Measurements from ENCODE around the gene ATG4B. TPM values are rescaled to one million over a fixed set of nuclear protein-coding genes. Genes with fewer than 3 reads are reported as not detected.

Gene ATG4B
- total RNA-seq, 1 experiment from 2014 or later: 133 TPM

DNA sequence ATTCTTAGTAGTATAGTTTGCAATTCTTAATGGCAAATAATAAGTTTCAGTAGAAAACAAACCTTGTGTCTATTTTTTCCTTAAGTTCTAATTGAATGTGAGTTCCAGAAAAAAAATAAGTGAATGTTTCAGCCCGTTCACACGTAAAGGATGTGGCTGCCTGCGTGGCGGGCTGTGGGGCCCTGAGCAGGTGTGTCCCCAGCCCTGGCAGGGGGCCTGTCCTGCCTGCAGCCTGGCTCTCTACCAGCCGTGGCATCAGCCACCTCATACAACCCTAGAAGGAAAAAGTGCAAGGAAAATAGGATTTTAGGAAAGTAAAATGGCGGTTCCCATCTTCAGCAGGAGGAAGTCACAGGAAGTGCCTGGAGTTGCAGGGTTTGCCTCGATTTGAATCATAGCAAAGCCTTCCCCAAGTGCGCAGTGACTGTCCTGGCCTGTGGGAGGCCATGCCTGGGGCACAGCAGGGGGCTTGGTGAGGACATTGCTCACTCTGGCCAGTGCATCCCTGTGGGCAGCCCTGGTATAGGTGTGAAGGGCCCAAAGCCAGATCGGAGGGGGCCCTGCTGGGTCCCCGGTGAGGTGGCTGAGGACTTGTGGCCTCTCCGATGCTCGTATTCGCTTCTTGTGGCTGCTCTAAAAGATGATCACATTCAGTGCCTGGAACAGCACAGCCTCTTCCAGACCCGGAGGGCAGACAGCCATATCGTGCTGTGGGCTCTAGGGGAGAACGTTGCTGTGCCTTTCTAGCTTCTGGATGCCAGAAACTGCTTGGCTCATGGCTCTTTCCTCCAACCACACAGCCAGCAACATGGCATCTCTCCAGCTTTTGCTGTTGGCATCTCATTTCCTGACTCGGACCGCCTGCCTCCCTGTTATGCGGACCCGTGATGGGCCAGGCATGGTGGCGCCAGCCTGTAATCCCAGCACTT is 36.6 kb downstream of the ATG4B start:
- peak overlapping the region; percentile 91 for H3K27ac Mint-ChIP-seq
- 0 out of 2 replicates have a peak, but pooled peaks have one; percentile 36 for TF ChIP-seq ZNF121 (CRISPR knock-in tag; IDR thresholded peaks at IDR 0.05)
- TF ChIP-seq ZNF138 (CRISPR knock-in tag; conservative IDR thresholded peaks at IDR 0.05): no peak
- no peak for TF ChIP-seq IRF2 (CRISPR knock-in tag; IDR thresholded peaks at IDR 0.05; ENCODE audit: borderline replicate concordance, low read depth)
- no peak for TF ChIP-seq NR3C1 (CRISPR knock-in tag; conservative IDR thresholded peaks at IDR 0.05; ENCODE audit: low read depth)
- TF ChIP-seq SMAD3 (CRISPR knock-in tag; IDR thresholded peaks at IDR 0.05; ENCODE audit: borderline replicate concordance): 0 out of 2 replicates have a peak, but pooled peaks have one; percentile 53
- no peak for TF ChIP-seq TEAD4 (CRISPR knock-in tag; IDR thresholded peaks at IDR 0.05)
- TF ChIP-seq, protein P1, sequence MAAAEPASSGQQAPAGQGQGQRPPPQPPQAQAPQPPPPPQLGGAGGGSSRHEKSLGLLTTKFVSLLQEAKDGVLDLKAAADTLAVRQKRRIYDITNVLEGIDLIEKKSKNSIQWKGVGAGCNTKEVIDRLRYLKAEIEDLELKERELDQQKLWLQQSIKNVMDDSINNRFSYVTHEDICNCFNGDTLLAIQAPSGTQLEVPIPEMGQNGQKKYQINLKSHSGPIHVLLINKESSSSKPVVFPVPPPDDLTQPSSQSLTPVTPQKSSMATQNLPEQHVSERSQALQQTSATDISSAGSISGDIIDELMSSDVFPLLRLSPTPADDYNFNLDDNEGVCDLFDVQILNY (CRISPR knock-in tag; IDR thresholded peaks at IDR 0.05): no peak
- no peak for TF ChIP-seq ZNF396 (CRISPR knock-in tag; IDR thresholded peaks at IDR 0.05; ENCODE audit: borderline replicate concordance)
- TF ChIP-seq CREM (CRISPR knock-in tag; IDR thresholded peaks at IDR 0.05): no peak
- TF ChIP-seq, protein P2, sequence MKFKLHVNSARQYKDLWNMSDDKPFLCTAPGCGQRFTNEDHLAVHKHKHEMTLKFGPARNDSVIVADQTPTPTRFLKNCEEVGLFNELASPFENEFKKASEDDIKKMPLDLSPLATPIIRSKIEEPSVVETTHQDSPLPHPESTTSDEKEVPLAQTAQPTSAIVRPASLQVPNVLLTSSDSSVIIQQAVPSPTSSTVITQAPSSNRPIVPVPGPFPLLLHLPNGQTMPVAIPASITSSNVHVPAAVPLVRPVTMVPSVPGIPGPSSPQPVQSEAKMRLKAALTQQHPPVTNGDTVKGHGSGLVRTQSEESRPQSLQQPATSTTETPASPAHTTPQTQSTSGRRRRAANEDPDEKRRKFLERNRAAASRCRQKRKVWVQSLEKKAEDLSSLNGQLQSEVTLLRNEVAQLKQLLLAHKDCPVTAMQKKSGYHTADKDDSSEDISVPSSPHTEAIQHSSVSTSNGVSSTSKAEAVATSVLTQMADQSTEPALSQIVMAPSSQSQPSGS (CRISPR knock-in tag; IDR thresholded peaks at IDR 0.05; ENCODE audit: borderline replicate concordance, low read depth): no peak
- ATAC-seq (peak; percentile 61), DNase-seq (ENCODE audit: low spot score) (peak; percentile 36)
- no peak overlapping the region for H3K4me3 Mint-ChIP-seq
- no peaks in the 10 kb centered on the region for H3K27me3 Mint-ChIP-seq (ENCODE audit: low read depth)
- peaks cover 38% of the 10 kb centered on the region for H3K36me3 Mint-ChIP-seq
- CTCF ChIA-PET: interaction anchor here (2.2 kb wide), 1 partner anchor 28 kb away, joined by 6 read pairs; the partner anchor contains the start of gene ING5
- peaks cover 2% of the 10 kb centered on the region; the same call in 1 of the 2 replicates for H3K4me1 Mint-ChIP-seq
- H3K9me3 Mint-ChIP-seq: no peaks in the 10 kb centered on the region
- POLR2A ChIA-PET: no interaction called here

DNA sequence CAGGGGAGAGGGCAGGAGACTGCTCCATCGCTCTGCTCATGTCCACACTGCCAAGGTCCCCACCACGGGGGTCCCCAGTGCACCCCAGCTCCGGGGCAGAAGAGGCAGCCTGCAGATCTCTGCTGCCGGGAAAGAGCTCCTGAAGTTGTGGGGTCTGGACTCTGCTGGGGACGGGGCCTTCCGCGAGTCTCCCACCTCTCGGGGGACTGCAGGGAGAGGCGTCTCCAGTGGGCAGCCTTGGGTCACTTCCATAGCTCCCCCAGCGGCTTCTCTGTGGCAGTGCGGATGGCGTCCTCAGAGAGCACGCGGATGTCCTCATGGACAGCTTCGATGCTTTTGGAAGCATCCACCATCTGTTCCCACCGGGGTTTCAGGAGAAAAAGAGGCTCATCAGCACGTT is 38.4 kb downstream of the ATG4B start:
- Mint-ChIP-seq H3K27me3 (ENCODE audit: low read depth) (no peaks in the 10 kb centered on the region), H3K27ac (no peak overlapping the region), H3K36me3 (peaks cover 39% of the 10 kb centered on the region), H3K9me3 (no peaks in the 10 kb centered on the region), H3K4me1 (peaks cover 2% of the 10 kb centered on the region; the same call in 1 of the 2 replicates), H3K4me3 (no peak overlapping the region)
- ATAC-seq (0 out of 2 replicates have a peak, but pooled peaks have one; percentile 10), DNase-seq (ENCODE audit: low spot score) (no peak)
- TF ChIP-seq CREM (CRISPR knock-in tag; IDR thresholded peaks at IDR 0.05): no peak
- no peak for TF ChIP-seq RORB (CRISPR knock-in tag; IDR thresholded peaks at IDR 0.05)
- TF ChIP-seq, protein P1 (CRISPR knock-in tag; IDR thresholded peaks at IDR 0.05): no peak
- TF ChIP-seq, protein P3, sequence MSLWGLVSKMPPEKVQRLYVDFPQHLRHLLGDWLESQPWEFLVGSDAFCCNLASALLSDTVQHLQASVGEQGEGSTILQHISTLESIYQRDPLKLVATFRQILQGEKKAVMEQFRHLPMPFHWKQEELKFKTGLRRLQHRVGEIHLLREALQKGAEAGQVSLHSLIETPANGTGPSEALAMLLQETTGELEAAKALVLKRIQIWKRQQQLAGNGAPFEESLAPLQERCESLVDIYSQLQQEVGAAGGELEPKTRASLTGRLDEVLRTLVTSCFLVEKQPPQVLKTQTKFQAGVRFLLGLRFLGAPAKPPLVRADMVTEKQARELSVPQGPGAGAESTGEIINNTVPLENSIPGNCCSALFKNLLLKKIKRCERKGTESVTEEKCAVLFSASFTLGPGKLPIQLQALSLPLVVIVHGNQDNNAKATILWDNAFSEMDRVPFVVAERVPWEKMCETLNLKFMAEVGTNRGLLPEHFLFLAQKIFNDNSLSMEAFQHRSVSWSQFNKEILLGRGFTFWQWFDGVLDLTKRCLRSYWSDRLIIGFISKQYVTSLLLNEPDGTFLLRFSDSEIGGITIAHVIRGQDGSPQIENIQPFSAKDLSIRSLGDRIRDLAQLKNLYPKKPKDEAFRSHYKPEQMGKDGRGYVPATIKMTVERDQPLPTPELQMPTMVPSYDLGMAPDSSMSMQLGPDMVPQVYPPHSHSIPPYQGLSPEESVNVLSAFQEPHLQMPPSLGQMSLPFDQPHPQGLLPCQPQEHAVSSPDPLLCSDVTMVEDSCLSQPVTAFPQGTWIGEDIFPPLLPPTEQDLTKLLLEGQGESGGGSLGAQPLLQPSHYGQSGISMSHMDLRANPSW (CRISPR knock-in tag; conservative IDR thresholded peaks at IDR 0.05; ENCODE audit: low read depth): no peak
- no peak for TF ChIP-seq ZNF138 (CRISPR knock-in tag; conservative IDR thresholded peaks at IDR 0.05)
- TF ChIP-seq TEAD4 (CRISPR knock-in tag; IDR thresholded peaks at IDR 0.05): no peak
- no peak for TF ChIP-seq TEAD1 (CRISPR knock-in tag; IDR thresholded peaks at IDR 0.05)
- ChIA-PET CTCF (interaction anchor here (0.7 to 2.2 kb wide), 5 partner anchors 11 to 203 kb away, joined by 3 to 6 read pairs (median 3); partner anchors contain the start of gene ING5), POLR2A (no interaction called here)

DNA sequence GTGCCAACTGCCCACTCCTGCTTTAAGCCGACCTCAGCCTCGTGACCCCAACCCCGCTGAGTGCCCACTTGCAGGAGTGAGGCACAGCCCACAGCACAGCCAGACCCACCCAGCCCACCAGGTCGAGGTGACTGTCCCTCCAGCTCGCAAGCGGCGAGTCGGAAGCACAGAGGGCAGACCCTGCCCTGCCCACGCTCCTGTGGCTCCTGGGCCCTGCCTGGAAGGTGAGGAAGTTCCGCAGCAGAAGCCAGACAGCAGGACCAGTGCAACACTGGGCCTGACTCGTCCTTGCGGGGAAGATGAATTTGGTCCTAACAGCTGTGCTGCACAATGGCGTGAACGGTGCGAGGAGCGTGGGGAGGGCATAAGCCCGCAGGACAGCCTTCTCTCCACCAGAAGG is 39.2 kb downstream of the ATG4B start:
- POLR2A ChIA-PET: no interaction called here
- TF ChIP-seq GABPB1 (CRISPR knock-in tag; IDR thresholded peaks at IDR 0.05) (no peak), TCF7 (CRISPR knock-in tag; IDR thresholded peaks at IDR 0.05; ENCODE audit: low read depth) (no peak), NFE2L1 (CRISPR knock-in tag; IDR thresholded peaks at IDR 0.05) (no peak), EMX1 (CRISPR knock-in tag; IDR thresholded peaks at IDR 0.05) (no peak), ZNF671 (CRISPR knock-in tag; IDR thresholded peaks at IDR 0.05) (no peak), SMAD4 (CRISPR knock-in tag; IDR thresholded peaks at IDR 0.05) (no peak)
- TF ChIP-seq, protein P2 (CRISPR knock-in tag; IDR thresholded peaks at IDR 0.05; ENCODE audit: borderline replicate concordance, low read depth): no peak
- TF ChIP-seq, protein P4, sequence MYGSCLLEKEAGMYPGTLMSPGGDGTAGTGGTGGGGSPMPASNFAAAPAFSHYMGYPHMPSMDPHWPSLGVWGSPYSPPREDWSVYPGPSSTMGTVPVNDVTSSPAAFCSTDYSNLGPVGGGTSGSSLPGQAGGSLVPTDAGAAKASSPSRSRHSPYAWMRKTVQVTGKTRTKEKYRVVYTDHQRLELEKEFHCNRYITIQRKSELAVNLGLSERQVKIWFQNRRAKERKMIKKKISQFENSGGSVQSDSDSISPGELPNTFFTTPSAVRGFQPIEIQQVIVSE (CRISPR knock-in tag; IDR thresholded peaks at IDR 0.05; ENCODE audit: borderline replicate concordance): no peak
- TF ChIP-seq, protein P1 (CRISPR knock-in tag; IDR thresholded peaks at IDR 0.05): no peak

More for the DNA sequence above, 39.2 kb downstream of the ATG4B start:
- no peaks in the 10 kb centered on the region for H3K9me3 Mint-ChIP-seq
- peaks cover 43% of the 10 kb centered on the region for H3K36me3 Mint-ChIP-seq
- ATAC-seq (no peak), DNase-seq (ENCODE audit: low spot score) (no peak)
- no peak overlapping the region for H3K27ac Mint-ChIP-seq
- CTCF ChIA-PET: interaction anchor here (0.6 to 2.2 kb wide), 4 partner anchors 10 to 202 kb away, joined by 3 to 6 read pairs (median 3); partner anchors contain the start of genes DTYMK and ING5
- H3K4me3 Mint-ChIP-seq: no peak overlapping the region
- H3K27me3 Mint-ChIP-seq (ENCODE audit: low read depth): no peaks in the 10 kb centered on the region
- peaks cover 2% of the 10 kb centered on the region; the same call in 1 of the 2 replicates for H3K4me1 Mint-ChIP-seq
